Measurements from ENCODE around the gene DMRTC2. TPM values are rescaled to one million over a fixed set of nuclear protein-coding genes. Genes with fewer than 3 reads are reported as not detected.

DMRTC2 gene
- polyA plus RNA-seq, 1 of the 3 experiments (the other 2 are of a cell fraction), result not detected

DNA sequence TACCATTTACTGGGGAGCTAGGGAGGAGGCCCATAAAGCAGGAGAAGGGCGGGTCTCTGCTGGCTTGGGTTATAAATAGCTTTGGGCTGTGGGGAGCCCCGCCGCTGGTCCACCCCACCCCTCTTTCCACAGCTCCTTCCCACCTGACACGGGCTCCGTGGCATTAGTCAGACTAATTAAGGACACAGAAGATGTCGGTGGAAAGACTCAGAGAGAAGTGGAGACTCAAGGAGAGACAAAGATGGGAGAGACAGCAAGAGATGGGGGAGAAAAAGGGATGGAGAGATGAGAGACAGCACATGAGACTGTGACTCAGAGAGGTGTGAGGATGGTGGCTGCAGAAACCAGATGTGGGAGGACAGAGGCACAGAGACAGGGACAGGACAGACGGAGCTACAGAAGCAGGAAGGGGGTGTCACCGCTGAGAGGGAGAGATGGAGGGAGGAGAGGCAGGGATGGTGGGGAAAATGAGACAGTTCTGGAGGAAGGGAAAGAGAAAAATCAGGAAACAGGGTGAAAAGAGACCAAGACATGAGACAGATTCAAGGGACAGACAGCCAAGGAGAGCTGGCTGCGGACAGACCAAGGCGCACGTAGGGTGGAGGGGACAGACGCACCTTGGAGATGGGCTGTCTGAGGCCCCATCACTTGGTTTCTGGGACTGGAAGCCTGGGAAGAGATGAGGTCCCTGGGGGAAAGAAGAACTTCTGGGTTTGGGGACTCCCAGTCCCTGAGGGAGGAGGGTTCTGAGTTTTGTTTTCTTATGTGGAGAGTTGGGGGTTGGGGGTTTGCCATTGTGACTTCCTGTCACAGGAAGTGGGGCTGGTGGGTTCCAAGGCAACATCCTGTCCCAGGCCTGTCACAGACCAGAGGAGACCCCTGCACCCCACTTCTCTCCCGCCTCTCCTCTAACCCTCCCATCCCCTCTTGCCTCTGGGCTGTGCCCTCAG is 42.2 kb downstream of the DMRTC2 start:
- ChIA-PET CTCF (interaction anchor here (0.7 to 1.7 kb wide), 7 partner anchors 10 to 71 kb away, joined by 3 to 4 read pairs (median 3); no protein-coding TSS in a partner anchor), POLR2A (interaction anchor here (0.7 to 1.4 kb wide), 2 partner anchors 11 to 27 kb away, joined by 3 read pairs; partner anchors contain the start of gene RPS19)
- Histone ChIP-seq H3K36me3 (replicated peaks in 1 of 2; ENCODE audit: control insufficient read depth in 1 of 2, insufficient read depth in 2 of 2, low read length in 1 of 2) (peaks cover 10 to 27% of the 10 kb centered on the region in 2 experiments), H3K4me3 (ENCODE audit: low read depth in 2 of 2, low read length in 1 of 2) (no peak overlapping the region), H3K4me1 (ENCODE audit: control insufficient read depth in 1 of 2, insufficient read depth in 2 of 2, low read depth in 1 of 2, low read length in 1 of 2) (peaks cover 11% of the 10 kb centered on the region in 2 experiments; a peak in 3 of 4 replicates), H3K27me3 (ENCODE audit: insufficient read depth) (no peaks in the 10 kb centered on the region), H4K20me1 (ENCODE audit: insufficient read depth) (peaks cover 42% of the 10 kb centered on the region), H3K79me2 (ENCODE audit: insufficient read depth) (peaks cover 40% of the 10 kb centered on the region), H3F3A (replicated peaks; ENCODE audit: insufficient read depth) (peaks cover 7% of the 10 kb centered on the region), H3K9me2 (no peaks in the 10 kb centered on the region), H3K9me3 (no peaks in the 10 kb centered on the region; the same call in 1 of the 2 replicates), H3K9ac (no peak overlapping the region), H2AFZ (ENCODE audit: low read depth) (no peak overlapping the region), H3K27ac (ENCODE audit: low read depth in 2 of 2, low read length in 1 of 2) (no peak overlapping the region), H3K4me2 (no peak overlapping the region)
- 86% methylated on average over 13 of the region's 13 CpGs for WGBS (ENCODE audit: low lambda C conversion rate)
- TF ChIP-seq POLR2AphosphoS5 (IDR thresholded peaks at IDR 0.05; ENCODE audit: low read depth, low read length) (no peak), MXI1 (IDR thresholded peaks at IDR 0.05; ENCODE audit: low read depth, low read length) (no peak), CHD2 (IDR thresholded peaks at IDR 0.05; ENCODE audit: low read length, partially characterized antibody) (no peak), RXRA (IDR thresholded peaks at IDR 0.05; ENCODE audit: borderline replicate concordance, low read depth) (no peak), RCOR1 (IDR thresholded peaks at IDR 0.05; ENCODE audit: low read length) (no peak), FOSL2 (IDR thresholded peaks at IDR 0.05; ENCODE audit: borderline replicate concordance, low read depth) (no peak), TCF12 (IDR thresholded peaks at IDR 0.05) (no peak), SIN3A (IDR thresholded peaks at IDR 0.05; ENCODE audit: borderline replicate concordance, low read depth, low read length) (no peak), JUND (IDR thresholded peaks at IDR 0.05) (no peak), GABPA (IDR thresholded peaks at IDR 0.05; ENCODE audit: low read depth) (no peak), NRF1 (IDR thresholded peaks at IDR 0.05; ENCODE audit: low read depth, low read length) (no peak)
- TF ChIP-seq, protein P1, sequence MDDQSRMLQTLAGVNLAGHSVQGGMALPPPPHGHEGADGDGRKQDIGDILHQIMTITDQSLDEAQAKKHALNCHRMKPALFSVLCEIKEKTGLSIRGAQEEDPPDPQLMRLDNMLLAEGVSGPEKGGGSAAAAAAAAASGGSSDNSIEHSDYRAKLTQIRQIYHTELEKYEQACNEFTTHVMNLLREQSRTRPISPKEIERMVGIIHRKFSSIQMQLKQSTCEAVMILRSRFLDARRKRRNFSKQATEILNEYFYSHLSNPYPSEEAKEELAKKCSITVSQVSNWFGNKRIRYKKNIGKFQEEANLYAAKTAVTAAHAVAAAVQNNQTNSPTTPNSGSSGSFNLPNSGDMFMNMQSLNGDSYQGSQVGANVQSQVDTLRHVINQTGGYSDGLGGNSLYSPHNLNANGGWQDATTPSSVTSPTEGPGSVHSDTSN (IDR thresholded peaks at IDR 0.05), result no peak
- TF ChIP-seq, protein P2, sequence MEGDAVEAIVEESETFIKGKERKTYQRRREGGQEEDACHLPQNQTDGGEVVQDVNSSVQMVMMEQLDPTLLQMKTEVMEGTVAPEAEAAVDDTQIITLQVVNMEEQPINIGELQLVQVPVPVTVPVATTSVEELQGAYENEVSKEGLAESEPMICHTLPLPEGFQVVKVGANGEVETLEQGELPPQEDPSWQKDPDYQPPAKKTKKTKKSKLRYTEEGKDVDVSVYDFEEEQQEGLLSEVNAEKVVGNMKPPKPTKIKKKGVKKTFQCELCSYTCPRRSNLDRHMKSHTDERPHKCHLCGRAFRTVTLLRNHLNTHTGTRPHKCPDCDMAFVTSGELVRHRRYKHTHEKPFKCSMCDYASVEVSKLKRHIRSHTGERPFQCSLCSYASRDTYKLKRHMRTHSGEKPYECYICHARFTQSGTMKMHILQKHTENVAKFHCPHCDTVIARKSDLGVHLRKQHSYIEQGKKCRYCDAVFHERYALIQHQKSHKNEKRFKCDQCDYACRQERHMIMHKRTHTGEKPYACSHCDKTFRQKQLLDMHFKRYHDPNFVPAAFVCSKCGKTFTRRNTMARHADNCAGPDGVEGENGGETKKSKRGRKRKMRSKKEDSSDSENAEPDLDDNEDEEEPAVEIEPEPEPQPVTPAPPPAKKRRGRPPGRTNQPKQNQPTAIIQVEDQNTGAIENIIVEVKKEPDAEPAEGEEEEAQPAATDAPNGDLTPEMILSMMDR (IDR thresholded peaks at IDR 0.05), result no peak
- no peak for DNase-seq

Measured in SK-N-SH (cell line).